ENCODE measurements around the gene EPHB1.

EPHB1 gene

GRCh38 chr3:135261214-135261775 lies 466.2 kb downstream of the EPHB1 start:
- no peak for ATAC-seq
- TF ChIP-seq CREB5 (CRISPR knock-in tag; IDR thresholded peaks at IDR 0.05; ENCODE audit: low read depth) (no peak), ZFP3 (CRISPR knock-in tag; IDR thresholded peaks at IDR 0.05) (no peak), ARNTL (CRISPR knock-in tag; IDR thresholded peaks at IDR 0.05; ENCODE audit: borderline replicate concordance, low read depth) (no peak), OSR1 (CRISPR knock-in tag; IDR thresholded peaks at IDR 0.05) (no peak), PATZ1 (CRISPR knock-in tag; IDR thresholded peaks at IDR 0.05; ENCODE audit: borderline replicate concordance) (no peak), PPARA (CRISPR knock-in tag; IDR thresholded peaks at IDR 0.05; ENCODE audit: borderline replicate concordance) (no peak), ZFP30 (CRISPR knock-in tag; IDR thresholded peaks at IDR 0.05) (no peak), SNAI2 (CRISPR knock-in tag; IDR thresholded peaks at IDR 0.05) (no peak), ZNF565 (CRISPR knock-in tag; conservative IDR thresholded peaks at IDR 0.05; ENCODE audit: low read depth) (no peak), POU6F1 (CRISPR knock-in tag; IDR thresholded peaks at IDR 0.05; ENCODE audit: borderline replicate concordance, low read depth) (no peak), GLIS3 (CRISPR knock-in tag; IDR thresholded peaks at IDR 0.05) (no peak), ISL1 (CRISPR knock-in tag; IDR thresholded peaks at IDR 0.05) (no peak), TOX (CRISPR knock-in tag; IDR thresholded peaks at IDR 0.05; ENCODE audit: borderline replicate concordance) (no peak), ESRRG (CRISPR knock-in tag; IDR thresholded peaks at IDR 0.05) (no peak)
- TF ChIP-seq, protein P1, sequence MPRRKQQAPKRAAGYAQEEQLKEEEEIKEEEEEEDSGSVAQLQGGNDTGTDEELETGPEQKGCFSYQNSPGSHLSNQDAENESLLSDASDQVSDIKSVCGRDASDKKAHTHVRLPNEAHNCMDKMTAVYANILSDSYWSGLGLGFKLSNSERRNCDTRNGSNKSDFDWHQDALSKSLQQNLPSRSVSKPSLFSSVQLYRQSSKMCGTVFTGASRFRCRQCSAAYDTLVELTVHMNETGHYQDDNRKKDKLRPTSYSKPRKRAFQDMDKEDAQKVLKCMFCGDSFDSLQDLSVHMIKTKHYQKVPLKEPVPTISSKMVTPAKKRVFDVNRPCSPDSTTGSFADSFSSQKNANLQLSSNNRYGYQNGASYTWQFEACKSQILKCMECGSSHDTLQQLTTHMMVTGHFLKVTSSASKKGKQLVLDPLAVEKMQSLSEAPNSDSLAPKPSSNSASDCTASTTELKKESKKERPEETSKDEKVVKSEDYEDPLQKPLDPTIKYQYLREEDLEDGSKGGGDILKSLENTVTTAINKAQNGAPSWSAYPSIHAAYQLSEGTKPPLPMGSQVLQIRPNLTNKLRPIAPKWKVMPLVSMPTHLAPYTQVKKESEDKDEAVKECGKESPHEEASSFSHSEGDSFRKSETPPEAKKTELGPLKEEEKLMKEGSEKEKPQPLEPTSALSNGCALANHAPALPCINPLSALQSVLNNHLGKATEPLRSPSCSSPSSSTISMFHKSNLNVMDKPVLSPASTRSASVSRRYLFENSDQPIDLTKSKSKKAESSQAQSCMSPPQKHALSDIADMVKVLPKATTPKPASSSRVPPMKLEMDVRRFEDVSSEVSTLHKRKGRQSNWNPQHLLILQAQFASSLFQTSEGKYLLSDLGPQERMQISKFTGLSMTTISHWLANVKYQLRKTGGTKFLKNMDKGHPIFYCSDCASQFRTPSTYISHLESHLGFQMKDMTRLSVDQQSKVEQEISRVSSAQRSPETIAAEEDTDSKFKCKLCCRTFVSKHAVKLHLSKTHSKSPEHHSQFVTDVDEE (CRISPR knock-in tag; IDR thresholded peaks at IDR 0.05) = no peak

- no peak for ATAC-seq
- TF ChIP-seq TOX (CRISPR knock-in tag; IDR thresholded peaks at IDR 0.05; ENCODE audit: borderline replicate concordance) (no peak), ZC3H10 (CRISPR knock-in tag; IDR thresholded peaks at IDR 0.05) (no peak), CREB5 (CRISPR knock-in tag; IDR thresholded peaks at IDR 0.05; ENCODE audit: low read depth) (no peak), TCF4 (CRISPR knock-in tag; IDR thresholded peaks at IDR 0.05; ENCODE audit: borderline replicate concordance) (no peak)
Observed at GRCh38 chr3:135261916-135262315, 466.9 kb downstream of the EPHB1 start.

DNA sequence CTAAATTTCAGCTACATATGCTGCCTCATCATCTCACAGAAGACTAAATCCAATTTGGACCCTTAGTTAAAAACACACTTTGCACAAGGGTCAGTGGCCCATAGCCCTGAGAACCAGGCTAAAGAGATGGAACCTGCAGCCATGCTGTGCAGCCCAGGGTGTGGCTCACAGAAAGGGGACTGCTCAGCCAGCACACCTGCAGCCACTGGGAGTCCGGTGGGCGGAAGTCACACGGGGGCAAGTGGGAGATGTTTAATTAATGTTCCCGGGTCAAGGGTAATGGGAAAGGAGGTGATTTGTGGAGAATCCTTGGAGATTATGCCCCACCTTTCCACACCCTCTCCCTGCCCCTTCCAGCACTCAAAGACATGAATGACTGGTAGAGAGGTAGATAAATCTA lies 467.4 kb downstream of the EPHB1 start:
- TF ChIP-seq ZFP3 (CRISPR knock-in tag; IDR thresholded peaks at IDR 0.05) = no peak
- no peak for TF ChIP-seq TCF4 (CRISPR knock-in tag; IDR thresholded peaks at IDR 0.05; ENCODE audit: borderline replicate concordance)
- no peak for TF ChIP-seq CREB5 (CRISPR knock-in tag; IDR thresholded peaks at IDR 0.05; ENCODE audit: low read depth)
- TF ChIP-seq GLIS3 (CRISPR knock-in tag; IDR thresholded peaks at IDR 0.05) = no peak
- TF ChIP-seq TOX (CRISPR knock-in tag; IDR thresholded peaks at IDR 0.05; ENCODE audit: borderline replicate concordance) = no peak
- no peak for TF ChIP-seq CSRNP3 (CRISPR knock-in tag; IDR thresholded peaks at IDR 0.05)
- TF ChIP-seq ZFP30 (CRISPR knock-in tag; IDR thresholded peaks at IDR 0.05) = no peak
- TF ChIP-seq ESRRG (CRISPR knock-in tag; IDR thresholded peaks at IDR 0.05) = no peak
- TF ChIP-seq SNAI2 (CRISPR knock-in tag; IDR thresholded peaks at IDR 0.05) = no peak
- TF ChIP-seq POU6F1 (CRISPR knock-in tag; IDR thresholded peaks at IDR 0.05; ENCODE audit: borderline replicate concordance, low read depth) = no peak
- TF ChIP-seq ZNF565 (CRISPR knock-in tag; conservative IDR thresholded peaks at IDR 0.05; ENCODE audit: low read depth) = no peak
- TF ChIP-seq RARB (CRISPR knock-in tag; IDR thresholded peaks at IDR 0.05) = no peak
- TF ChIP-seq PATZ1 (CRISPR knock-in tag; IDR thresholded peaks at IDR 0.05; ENCODE audit: borderline replicate concordance) = no peak
- TF ChIP-seq ISL1 (CRISPR knock-in tag; IDR thresholded peaks at IDR 0.05) = no peak
- no peak for ATAC-seq

Measured in SK-N-SH treated with all-trans-retinoic acid at 6 μM for 48 hours (cell line).